ENCODE data around the gene ANXA8. TPM values are rescaled to one million over a fixed set of nuclear protein-coding genes. Genes with fewer than 3 reads are reported as not detected.

The ANXA8 gene
- total and polyA plus RNA-seq, 4 donors: 0.09 to 1.6 (median 1.1) TPM

DNA sequence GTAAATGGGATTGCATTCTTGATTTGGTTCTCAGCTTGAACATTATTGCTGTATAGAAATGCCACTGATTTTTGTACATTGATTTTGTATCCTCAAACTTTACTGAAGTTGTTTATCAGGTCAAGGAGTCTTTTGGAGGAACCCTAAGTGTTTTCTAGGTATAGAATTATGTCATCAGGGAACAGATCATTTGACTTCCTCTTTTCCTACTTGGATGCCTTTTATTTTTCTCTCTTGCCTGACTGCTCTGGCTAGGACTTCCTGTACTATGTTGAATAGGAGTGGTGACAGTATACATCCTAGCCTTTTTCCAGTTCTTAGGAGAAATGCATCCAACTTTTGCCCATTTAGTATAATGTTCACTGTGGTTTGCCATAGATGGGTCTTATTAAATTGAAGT is 48.8 kb downstream of the ANXA8 start:
- no peak overlapping the region for H3K4me3 ChIP-seq (ENCODE audit: low read depth in 1 of 3, low read length in 3 of 3)
- no peaks in the 10 kb centered on the region for H3K36me3 ChIP-seq (ENCODE audit: control insufficient read depth in 4 of 4, insufficient read depth in 3 of 4, low read depth in 1 of 4, low read length in 3 of 4)
- H3K9ac ChIP-seq (ENCODE audit: low read depth in 1 of 2, low read length in 2 of 2): no peak overlapping the region
- no peaks in the 10 kb centered on the region for H3K4me1 ChIP-seq (ENCODE audit: control insufficient read depth in 4 of 4, insufficient read depth in 4 of 4, low read length in 3 of 4)
- peaks cover 0 to 6% (median 0%) of the 10 kb centered on the region in 4 donors for H3K9me3 ChIP-seq (ENCODE audit: control insufficient read depth in 4 of 4, low read length in 3 of 4)
- no peaks in the 10 kb centered on the region for H3K27me3 ChIP-seq (ENCODE audit: control insufficient read depth in 4 of 4, insufficient read depth in 4 of 4, low read length in 3 of 4)
- no peak overlapping the region for H3K27ac ChIP-seq (ENCODE audit: low read depth in 1 of 2, low read length in 2 of 2)
- DNase-seq (ENCODE audit: low spot score): no peak
- TF ChIP-seq FOXA2 (IDR thresholded peaks at IDR 0.05): no peak
- TF ChIP-seq GABPA (IDR thresholded peaks at IDR 0.05 in 1 of 2, conservative IDR thresholded peaks at IDR 0.05 in 1 of 2): no peak
- TF ChIP-seq EGR1 (IDR thresholded peaks at IDR 0.05; ENCODE audit: low read depth in 2 of 2): no peak
- no peak for TF ChIP-seq SP1 (IDR thresholded peaks at IDR 0.05)
- TF ChIP-seq TAF1 (conservative IDR thresholded peaks at IDR 0.05): no peak
- TF ChIP-seq CTCF (IDR thresholded peaks at IDR 0.05; ENCODE audit: low read depth, low read length, missing input control): no peak
- no peak for TF ChIP-seq HNF4G (IDR thresholded peaks at IDR 0.05)
- TF ChIP-seq YY1 (IDR thresholded peaks at IDR 0.05): no peak
- TF ChIP-seq, protein P1, sequence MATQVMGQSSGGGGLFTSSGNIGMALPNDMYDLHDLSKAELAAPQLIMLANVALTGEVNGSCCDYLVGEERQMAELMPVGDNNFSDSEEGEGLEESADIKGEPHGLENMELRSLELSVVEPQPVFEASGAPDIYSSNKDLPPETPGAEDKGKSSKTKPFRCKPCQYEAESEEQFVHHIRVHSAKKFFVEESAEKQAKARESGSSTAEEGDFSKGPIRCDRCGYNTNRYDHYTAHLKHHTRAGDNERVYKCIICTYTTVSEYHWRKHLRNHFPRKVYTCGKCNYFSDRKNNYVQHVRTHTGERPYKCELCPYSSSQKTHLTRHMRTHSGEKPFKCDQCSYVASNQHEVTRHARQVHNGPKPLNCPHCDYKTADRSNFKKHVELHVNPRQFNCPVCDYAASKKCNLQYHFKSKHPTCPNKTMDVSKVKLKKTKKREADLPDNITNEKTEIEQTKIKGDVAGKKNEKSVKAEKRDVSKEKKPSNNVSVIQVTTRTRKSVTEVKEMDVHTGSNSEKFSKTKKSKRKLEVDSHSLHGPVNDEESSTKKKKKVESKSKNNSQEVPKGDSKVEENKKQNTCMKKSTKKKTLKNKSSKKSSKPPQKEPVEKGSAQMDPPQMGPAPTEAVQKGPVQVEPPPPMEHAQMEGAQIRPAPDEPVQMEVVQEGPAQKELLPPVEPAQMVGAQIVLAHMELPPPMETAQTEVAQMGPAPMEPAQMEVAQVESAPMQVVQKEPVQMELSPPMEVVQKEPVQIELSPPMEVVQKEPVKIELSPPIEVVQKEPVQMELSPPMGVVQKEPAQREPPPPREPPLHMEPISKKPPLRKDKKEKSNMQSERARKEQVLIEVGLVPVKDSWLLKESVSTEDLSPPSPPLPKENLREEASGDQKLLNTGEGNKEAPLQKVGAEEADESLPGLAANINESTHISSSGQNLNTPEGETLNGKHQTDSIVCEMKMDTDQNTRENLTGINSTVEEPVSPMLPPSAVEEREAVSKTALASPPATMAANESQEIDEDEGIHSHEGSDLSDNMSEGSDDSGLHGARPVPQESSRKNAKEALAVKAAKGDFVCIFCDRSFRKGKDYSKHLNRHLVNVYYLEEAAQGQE (IDR thresholded peaks at IDR 0.05): no peak
- no peak for TF ChIP-seq JUND (IDR thresholded peaks at IDR 0.05)
- no peak for TF ChIP-seq RAD21 (IDR thresholded peaks at IDR 0.05)
- TF ChIP-seq ZBTB33 (IDR thresholded peaks at IDR 0.05): no peak
- no peak for TF ChIP-seq FOXA1 (IDR thresholded peaks at IDR 0.05)
- TF ChIP-seq NR2F2 (IDR thresholded peaks at IDR 0.05): no peak

- TF ChIP-seq RXRA (IDR thresholded peaks at IDR 0.05) (no peak), ZBTB33 (IDR thresholded peaks at IDR 0.05) (no peak), TAF1 (conservative IDR thresholded peaks at IDR 0.05) (no peak), NR2F2 (IDR thresholded peaks at IDR 0.05) (no peak), JUND (IDR thresholded peaks at IDR 0.05) (no peak)
- TF ChIP-seq, protein P1 (IDR thresholded peaks at IDR 0.05): no peak
- DNase-seq (ENCODE audit: low spot score): peak; percentile 10
- H3K9ac ChIP-seq (ENCODE audit: low read depth in 1 of 2, low read length in 2 of 2): no peak overlapping the region
These were observed 58.0 kb downstream of the ANXA8 start for GRCh38 chr10:47425813-47426419.

More at GRCh38 chr10:47425813-47426419, 58.0 kb downstream of the ANXA8 start:
- H3K27ac ChIP-seq (ENCODE audit: low read depth in 1 of 2, low read length in 2 of 2): no peak overlapping the region
- no peaks in the 10 kb centered on the region for H3K36me3 ChIP-seq (ENCODE audit: control insufficient read depth in 4 of 4, insufficient read depth in 3 of 4, low read depth in 1 of 4, low read length in 3 of 4)
- no peaks in the 10 kb centered on the region for H3K9me3 ChIP-seq (ENCODE audit: control insufficient read depth in 4 of 4, low read length in 3 of 4)
- no peaks in the 10 kb centered on the region for H3K27me3 ChIP-seq (ENCODE audit: control insufficient read depth in 4 of 4, insufficient read depth in 4 of 4, low read length in 3 of 4)
- H3K4me1 ChIP-seq (ENCODE audit: control insufficient read depth in 4 of 4, insufficient read depth in 4 of 4, low read length in 3 of 4): no peaks in the 10 kb centered on the region
- no peak overlapping the region for H3K4me3 ChIP-seq (ENCODE audit: low read depth in 1 of 3, low read length in 3 of 3)
- 86% methylated on average over 4 of the region's 4 CpGs for WGBS
